ENCODE measurements around the gene SSX2IP. TPM values are rescaled to one million over a fixed set of nuclear protein-coding genes. Genes with fewer than 3 reads are reported as not detected.
A peak's percentile ranks its signal among the peaks of the same experiment; 100 is the strongest.
"Not testable (repeated sequence)": the region's sequence is repeated elsewhere in the genome, so short reads cannot be mapped to it uniquely, and the experiment has no call there.

The SSX2IP gene
- total and polyA plus RNA-seq, 7 donors = 2.2 to 12.8 (median 7.3) TPM

- Histone ChIP-seq H3K4me3 (no peak overlapping the region), H3K36me3 (ENCODE audit: insufficient read depth in 1 of 2, low read depth in 1 of 2) (no peaks in the 10 kb centered on the region), H3K9me3 (no peaks in the 10 kb centered on the region), H3K27ac (no peak overlapping the region), H3K4me1 (no peaks in the 10 kb centered on the region), H3K27me3 (ENCODE audit: insufficient read depth in 3 of 3, low read length in 2 of 3) (no peaks in the 10 kb centered on the region)
- no peak for DNase-seq
- no peak for TF ChIP-seq CTCF (IDR thresholded peaks at IDR 0.05)
- WGBS, 3 donors = 75 to 80% (median 77%) methylated on average over 2 of the region's 2 CpGs
- no peak for ATAC-seq
- intact Hi-C loops (cut with DNase I) = no loop called here
Observed at GRCh38 chr1:84726593-84727499, 36.6 kb upstream of the SSX2IP start.

- no peak overlapping the region for H3K4me3 ChIP-seq
- H3K27ac ChIP-seq = no peak overlapping the region
- no peaks in the 10 kb centered on the region for H3K9me3 ChIP-seq
- H3K4me1 ChIP-seq = peaks cover 11% of the 10 kb centered on the region
- intact Hi-C loops (cut with DNase I) = no loop called here
- no peaks in the 10 kb centered on the region for H3K36me3 ChIP-seq (ENCODE audit: insufficient read depth in 1 of 2, low read depth in 1 of 2)
- WGBS, 3 donors = 66 to 74% (median 72%) methylated on average over 17 of the region's 17 CpGs
- no peak for DNase-seq
- peak in 2 of 4 donors; percentile 24 to 72 for ATAC-seq
- H3K27me3 ChIP-seq (ENCODE audit: insufficient read depth in 3 of 3, low read length in 2 of 3) = no peaks in the 10 kb centered on the region
- no peak for TF ChIP-seq CTCF (IDR thresholded peaks at IDR 0.05)
Observed at GRCh38 chr1:84724128-84724860, 34.0 kb upstream of the SSX2IP start.

GRCh38 chr1:84722794-84723193 is 32.5 kb upstream of the SSX2IP start:
- H3K36me3 ChIP-seq (ENCODE audit: insufficient read depth in 1 of 2, low read depth in 1 of 2) = no peaks in the 10 kb centered on the region
- H3K9me3 ChIP-seq = no peaks in the 10 kb centered on the region
- DNase-seq = no peak
- H3K4me3 ChIP-seq = no peak overlapping the region
- no peak overlapping the region for H3K27ac ChIP-seq
- intact Hi-C loops (cut with DNase I) = no loop called here
- 51 to 68% (median 56%) methylated on average over 3 of the region's 3 CpGs for WGBS, 3 donors
- H3K27me3 ChIP-seq (ENCODE audit: insufficient read depth in 3 of 3, low read length in 2 of 3) = no peaks in the 10 kb centered on the region
- ATAC-seq = peak in 3 of 4 donors; percentile 28 to 64 (median 63)
- H3K4me1 ChIP-seq = peaks cover 15% of the 10 kb centered on the region
- no peak for TF ChIP-seq CTCF (IDR thresholded peaks at IDR 0.05)

DNA sequence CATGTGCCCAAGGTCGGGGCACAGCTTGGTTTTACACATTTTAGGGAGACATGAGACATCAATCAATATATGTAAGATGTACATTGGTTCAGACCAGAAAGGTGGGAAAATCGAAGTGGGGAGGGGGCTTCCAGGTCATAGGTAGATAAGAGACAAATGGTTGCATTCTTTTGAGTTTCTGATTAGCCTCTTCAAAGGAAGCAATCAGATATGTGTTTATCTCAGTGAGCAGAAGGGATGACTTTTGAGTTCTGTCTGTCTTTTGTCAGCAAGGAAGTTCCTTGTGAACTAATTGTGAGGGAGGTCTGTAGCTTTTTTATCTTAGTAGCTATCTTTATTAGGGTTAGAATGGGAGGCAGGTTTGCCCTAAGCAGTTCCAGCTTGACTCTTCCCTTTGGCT is 31.6 kb upstream of the SSX2IP start:
- ATAC-seq; H3K27me3 ChIP-seq (ENCODE audit: insufficient read depth in 3 of 3, low read length in 2 of 3); H3K27ac ChIP-seq; DNase-seq; H3K36me3 ChIP-seq (ENCODE audit: insufficient read depth in 1 of 2, low read depth in 1 of 2); H3K4me3 ChIP-seq; H3K9me3 ChIP-seq; intact Hi-C loops (cut with DNase I): not testable (repeated sequence)
- WGBS, 3 donors = 67 to 81% (median 70%) methylated on average over 2 of the region's 2 CpGs
- H3K4me1 ChIP-seq = peaks cover 15% of the 10 kb centered on the region

DNA sequence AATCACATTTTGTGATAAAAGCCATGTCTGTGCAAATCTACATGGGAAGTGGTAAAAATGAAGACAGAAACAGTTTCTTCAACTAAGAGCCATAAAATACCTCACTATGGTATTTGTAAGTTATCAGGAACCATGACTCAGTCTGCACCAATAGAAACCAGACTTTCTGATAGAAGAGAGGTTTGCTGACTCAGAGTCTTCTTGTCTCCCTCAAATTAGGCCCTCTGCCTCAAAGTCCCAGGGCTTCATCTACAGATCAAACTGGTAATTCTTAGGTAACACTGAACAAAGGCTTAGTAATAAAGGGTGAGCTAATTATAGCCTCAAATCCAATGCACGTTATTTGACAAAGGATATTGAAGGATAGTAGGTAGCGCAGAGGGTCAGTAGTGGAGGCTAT is 30.9 kb upstream of the SSX2IP start:
- intact Hi-C loops (cut with DNase I) = no loop called here
- TF ChIP-seq CTCF (IDR thresholded peaks at IDR 0.05) = no peak
- Histone ChIP-seq H3K4me1 (peaks cover 15% of the 10 kb centered on the region), H3K9me3 (no peaks in the 10 kb centered on the region), H3K4me3 (no peak overlapping the region), H3K27ac (no peak overlapping the region), H3K36me3 (ENCODE audit: insufficient read depth in 1 of 2, low read depth in 1 of 2) (no peaks in the 10 kb centered on the region), H3K27me3 (ENCODE audit: insufficient read depth in 3 of 3, low read length in 2 of 3) (no peaks in the 10 kb centered on the region)
- no peak for ATAC-seq
- DNase-seq = no peak
- WGBS, 3 donors = 65 to 72% (median 66%) methylated on average over 2 of the region's 2 CpGs
